GM19193 (cell line): ENCODE measurements around the gene FOXO1.

Experiments used
- POLR2A ChIP-seq: IDR thresholded peaks from 4 replicates; pipeline ENCODE4 v1.6.1; 2011; ENCODE audit not compliant: insufficient read depth, insufficient read length; ENCODE audit errors: extremely low read depth

The FOXO1 gene

DNA sequence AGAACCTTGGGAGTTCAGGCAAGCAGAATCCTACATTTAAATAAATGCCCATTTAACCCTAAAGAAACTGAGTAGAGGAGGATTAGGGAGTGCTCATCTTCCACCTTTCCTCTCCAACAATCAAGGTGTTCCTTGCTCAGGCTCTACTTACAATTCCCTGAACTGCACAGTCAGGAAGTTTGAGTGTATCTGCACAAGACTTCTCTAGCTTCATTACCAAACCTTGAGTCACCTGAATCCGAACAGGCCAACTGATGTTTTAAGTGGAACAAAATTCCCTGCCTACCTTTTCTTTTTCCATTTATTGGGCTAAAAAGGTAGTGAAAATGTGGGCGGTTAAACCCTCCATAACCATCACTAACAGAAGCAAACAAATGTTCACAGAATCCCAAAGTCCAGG lies 78.3 kb downstream of the FOXO1 start:
- TF ChIP-seq POLR2A = no peak

DNA sequence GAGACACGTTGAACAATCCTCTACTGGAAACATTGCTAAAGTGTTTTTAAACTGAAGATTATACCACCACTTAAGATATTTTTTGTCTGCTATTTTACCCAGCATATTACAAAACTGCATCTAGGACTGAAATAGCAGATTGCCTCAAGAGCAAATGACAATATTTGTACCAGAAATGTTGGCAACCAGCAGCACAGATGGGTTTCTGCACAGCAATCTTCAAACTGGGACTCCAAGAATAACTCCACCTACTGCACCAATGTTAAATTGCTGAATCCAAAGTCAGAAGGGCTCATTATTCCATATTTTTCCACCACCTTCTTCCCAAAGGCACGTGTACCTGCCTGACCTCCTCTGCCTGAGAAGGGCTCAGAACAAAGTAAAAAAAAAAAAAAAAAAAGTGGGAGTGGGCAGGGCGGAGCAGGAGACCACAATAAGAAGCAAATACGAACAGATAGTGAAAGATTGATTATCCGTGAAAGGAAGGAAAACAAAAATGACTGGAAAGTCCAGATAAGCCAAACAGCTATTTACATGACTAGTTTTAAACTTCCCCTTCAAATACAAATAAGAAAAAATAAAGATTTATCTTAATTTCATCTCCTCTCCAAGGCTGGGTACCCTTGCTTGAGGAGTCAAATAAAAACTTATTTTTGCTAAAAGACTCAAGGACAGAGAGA lies 79.4 kb downstream of the FOXO1 start:
- no peak for TF ChIP-seq POLR2A

DNA sequence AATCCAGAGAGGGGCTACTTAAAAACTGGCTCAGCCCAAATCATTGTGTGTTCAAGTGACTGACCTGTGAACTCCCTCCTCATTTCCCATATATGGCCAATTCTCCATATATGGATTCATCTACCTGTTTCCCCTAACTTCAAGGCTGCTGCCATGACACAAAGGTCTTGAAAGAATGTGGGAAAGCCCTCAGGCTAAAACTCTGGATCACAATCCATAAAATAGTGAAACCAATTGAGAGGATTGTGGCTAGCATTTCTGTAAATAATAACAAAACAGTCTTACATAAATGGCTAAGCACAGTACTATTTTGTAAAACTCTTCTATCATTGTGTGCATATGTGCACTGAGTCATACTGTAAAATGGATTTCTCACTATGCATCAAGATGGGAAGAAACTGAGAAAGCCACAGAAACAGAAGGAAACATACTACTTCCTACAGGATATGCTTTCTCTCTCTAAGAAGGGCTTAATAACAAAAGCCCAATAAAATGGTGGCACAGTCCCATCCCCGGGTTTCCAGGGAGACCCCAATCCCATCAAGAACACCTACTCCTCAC lies 80.5 kb downstream of the FOXO1 start:
- TF ChIP-seq POLR2A = no peak

DNA sequence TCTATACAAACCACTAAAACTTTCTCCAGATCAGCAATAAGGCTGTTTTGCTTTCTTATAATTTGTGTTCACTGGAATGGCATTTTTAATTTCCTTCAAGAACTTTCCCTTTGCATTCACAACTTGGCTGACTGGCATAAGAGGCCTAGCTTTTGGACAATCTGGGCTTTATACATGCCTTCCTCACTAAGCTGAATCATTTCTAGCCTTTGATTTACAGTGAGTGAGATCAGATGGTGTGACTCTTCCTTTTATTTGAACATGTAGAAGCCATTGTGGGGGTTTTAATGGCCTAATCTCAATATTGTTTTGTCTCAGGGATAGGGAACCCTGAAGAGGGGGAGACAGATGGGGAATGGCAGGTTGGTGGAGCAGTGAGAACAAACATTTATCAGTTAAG lies 82.7 kb downstream of the FOXO1 start:
- no peak for TF ChIP-seq POLR2A

DNA sequence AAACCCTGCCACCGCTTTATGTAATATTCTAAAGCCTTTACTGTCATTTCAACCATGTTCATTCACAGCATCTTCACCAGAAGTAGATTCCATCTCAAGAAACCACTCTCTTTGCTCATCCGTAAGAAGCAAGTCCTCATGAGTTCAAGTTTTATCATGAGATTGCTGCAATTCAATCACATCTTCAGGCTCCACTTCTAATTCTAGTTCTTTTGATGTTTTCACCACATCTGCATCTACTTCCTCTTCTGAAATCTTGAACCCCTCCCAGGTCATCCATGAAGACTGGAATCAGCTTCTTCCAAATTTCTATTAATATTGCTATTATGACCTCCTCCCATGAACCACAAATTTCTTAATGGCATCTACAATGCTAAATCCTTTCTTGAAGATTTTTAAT lies 83.9 kb downstream of the FOXO1 start:
- no peak for TF ChIP-seq POLR2A

DNA sequence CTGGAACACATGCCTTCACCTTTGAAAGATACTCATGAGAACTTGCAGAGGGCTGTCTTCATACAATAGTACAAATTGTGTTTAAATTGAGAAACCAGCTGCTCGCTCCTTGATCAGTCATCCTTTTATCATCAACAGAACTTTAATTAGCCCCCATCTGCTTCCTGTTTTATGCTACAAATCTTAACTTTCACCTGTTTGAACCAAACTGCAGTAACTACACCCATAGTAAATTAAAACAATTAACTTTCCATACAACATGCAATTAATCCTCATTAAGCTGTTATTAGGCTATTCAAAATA lies 85.2 kb downstream of the FOXO1 start:
- TF ChIP-seq POLR2A = no peak

DNA sequence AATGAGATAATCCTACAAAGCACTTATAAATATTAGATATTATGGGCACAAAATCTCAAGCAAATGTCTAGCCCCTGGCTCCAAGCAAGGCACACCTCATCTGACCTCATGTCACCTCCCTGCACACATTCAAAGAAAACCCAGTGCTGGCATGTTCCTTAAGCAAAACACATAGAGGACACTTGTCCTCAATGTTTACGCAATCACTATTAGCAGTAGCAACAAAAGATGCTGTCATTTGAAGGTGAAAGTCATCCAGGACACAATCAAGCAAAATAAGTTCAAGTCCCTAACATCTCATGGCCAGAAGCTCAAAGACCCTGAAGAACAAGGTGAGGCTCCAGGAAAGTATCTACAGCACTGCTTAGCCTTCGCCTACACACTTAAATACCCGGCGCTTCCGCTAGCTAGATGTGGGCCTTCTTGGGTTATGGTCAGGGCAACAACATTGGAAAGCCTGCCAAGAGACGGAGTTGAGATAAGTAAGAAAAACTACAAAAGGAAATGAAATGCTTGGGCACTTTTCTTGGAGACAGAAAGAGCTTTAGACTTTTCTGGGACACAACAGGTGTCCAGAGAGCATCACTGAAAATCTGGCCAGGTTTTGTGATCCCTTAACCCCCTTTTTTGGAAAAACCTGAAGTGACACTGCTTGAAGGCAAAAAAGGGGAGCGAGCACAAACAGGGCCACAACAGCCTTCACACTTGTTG lies 85.7 kb downstream of the FOXO1 start:
- no peak for TF ChIP-seq POLR2A

DNA sequence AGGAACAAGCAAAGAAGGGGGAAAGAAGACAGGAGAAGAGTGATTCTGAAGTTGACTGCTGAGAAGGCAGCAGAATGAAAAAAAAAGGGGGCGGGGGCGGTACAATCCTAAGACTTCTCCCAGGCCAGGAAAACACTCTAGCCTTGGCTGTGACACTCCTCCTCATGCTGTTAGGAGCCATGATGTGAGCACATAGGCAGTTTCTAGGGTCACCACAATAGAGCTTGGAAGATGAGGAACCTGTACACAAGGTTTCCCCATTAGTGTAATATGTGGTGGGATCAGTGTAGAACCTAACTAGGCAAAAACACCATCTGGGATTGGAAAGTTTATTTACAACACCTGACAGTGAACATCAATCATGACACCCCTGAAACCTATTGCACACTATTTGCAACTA lies 86.9 kb downstream of the FOXO1 start:
- TF ChIP-seq POLR2A = no peak

DNA sequence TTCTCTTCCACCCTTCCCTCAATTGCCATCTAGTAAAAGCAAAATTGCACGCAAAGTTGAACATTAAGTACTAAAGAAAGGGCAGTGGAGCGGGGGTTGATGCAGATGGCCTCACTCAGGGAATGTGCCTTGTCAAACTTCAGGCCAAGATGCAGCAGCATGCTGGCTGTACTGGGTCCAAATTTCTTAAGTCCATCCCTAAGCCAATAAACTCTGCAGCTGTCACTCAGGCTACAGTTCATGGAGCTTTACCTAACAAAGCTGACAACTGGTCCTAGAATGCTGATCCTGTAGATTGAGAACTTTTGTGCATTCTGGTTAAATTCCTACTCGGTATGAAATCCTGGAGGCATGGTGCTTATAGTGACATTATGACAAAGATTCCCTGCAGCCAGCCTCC lies 88.4 kb downstream of the FOXO1 start:
- TF ChIP-seq POLR2A = no peak

DNA sequence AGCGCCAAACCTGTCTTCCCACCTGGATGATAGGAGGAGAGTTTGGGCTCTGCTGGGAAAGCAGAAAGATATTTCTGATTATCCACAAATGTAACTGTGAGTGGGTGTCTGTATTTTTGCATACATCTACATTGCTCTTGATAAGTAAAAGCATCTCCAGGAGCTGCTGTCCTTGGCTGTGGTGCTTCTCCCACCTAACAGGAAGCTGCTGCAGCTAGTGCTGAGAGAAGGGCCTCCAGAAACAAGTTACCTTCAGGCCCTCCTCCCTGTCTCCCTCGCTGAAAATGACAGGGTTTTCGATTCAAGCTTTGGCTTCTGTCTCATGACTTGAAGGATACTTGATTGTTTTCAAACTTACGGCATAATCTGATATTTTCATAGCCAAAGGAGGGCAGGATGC lies 90.1 kb downstream of the FOXO1 start:
- no peak for TF ChIP-seq POLR2A

DNA sequence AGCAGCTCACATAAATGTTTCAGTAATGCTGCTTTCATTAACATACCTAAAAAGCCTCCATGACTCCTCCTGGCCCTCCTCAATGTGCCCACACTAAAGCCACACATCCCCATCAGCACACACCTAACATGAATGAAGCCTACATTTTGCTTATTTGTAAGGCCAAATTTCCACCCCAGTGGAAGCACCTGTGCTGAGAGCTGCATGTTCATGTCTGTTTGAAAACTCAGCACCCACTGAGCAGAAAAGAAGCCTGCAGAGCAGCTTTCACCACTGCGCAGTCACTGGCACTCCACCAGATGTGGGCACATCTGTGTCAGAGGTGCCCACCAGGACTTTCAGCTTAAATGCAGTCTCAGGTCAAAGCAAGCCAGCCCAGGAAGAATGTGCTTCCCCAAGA lies 93.5 kb downstream of the FOXO1 start:
- TF ChIP-seq POLR2A = no peak

DNA sequence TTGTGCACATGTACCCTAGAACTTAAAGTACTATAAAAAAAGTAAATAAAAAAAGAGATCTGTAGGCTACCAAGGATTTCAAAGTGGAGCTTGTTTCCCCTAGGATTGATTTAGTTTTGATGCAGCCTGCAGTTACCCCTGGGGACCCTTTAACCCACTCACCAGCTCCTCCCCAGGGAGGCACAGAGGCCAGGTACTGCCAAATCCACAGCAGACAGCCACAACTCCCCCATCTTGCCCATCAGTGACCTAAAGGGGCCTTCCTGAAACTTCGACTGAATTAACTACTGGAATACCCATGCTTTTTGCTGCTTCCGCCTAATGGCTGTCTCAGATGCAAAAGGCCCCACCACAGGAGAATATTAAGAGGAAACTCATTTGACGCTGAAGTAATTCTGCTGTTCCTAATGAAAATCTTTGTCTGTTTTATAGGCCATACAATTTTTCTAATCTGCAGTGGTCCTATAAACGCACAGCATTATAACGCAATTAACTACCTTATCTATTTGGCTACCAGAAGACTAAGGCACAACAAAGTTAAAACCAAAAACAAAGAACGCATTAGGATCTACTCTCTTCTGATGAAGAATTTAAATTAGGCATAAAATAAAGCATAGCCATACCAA lies 95.0 kb downstream of the FOXO1 start:
- no peak for TF ChIP-seq POLR2A

DNA sequence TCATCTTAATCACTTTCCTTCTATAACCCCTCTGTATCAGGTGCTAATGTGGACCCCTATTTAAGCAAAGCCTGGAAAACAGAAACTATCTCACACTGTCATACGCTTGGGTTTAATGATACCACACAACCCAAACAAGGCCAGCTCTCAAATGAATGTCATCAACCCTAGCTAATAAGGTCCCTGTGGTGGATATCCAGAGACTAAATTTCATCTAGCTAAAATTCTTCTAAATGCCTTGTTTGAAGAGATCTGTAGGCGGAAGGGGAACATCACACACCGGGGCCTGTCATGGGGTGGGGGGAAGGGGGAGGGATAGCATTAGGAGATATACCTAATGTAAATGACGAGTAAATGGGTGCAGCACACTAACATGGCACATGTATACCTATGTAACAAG lies 95.5 kb downstream of the FOXO1 start:
- no peak for TF ChIP-seq POLR2A

DNA sequence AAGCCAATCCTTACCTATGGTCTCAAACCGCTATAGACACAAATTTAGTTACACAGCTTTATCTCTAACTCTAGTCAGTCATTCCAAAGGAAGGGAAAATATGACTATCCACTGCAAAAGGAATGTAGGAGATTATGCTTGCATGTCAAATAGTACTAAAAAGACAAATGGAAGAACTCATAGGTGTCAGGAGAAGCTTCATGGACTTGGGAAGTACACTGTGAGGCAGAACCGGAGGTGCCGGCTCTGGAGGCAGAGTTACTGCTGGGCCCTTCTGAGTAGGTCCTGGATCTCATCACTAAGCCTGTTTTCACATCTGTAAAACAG lies 97.5 kb downstream of the FOXO1 start:
- no peak for TF ChIP-seq POLR2A

DNA sequence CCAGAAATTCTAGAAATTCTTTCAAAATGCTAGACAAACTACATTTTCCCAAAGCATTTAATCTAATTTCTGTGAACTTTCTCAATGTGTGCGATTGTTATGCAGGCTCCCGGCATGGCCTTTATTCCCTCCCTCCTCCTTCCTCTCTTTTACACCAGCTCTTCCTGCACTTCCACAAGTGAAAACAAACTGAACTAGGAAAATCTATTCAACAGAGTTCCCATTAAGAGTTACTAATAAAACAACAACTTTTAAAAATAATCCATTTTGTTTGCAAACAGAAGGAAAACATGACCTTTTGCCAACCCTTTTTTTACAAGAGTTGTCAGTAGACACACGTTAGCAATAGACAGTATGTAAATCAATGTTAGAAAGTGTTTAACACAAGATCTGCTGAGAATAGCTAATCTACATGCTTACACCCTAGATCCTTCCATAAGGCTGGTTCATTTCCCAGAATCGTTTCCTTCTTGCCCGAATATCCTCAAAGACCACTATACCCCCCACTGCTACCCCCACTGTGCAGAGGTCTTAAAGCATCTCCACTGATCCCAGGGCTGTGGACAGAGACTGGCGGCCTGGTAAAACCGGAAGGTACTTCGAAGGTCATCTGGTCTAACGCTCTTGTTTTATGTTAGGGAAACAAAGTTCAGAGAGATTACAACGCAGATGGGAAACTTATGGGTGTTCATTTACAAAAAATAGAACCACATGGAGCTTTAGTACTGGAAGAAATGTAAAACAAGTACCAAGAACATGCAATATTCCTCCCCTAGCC lies 98.0 kb downstream of the FOXO1 start:
- TF ChIP-seq POLR2A = no peak
